Measurements from ENCODE around the gene HLA-DMA.

GRCh38 chr6:32956176-32956575, 3.3 kb upstream of the HLA-DMA start:
- TF ChIP-seq POLR2A (IDR thresholded peaks at IDR 0.05) (no peak), CTCF (IDR thresholded peaks at IDR 0.05) (no peak), EP300 (IDR thresholded peaks at IDR 0.05) (no peak)
